Tibial nerve (tissue), 4 donors: Measurements from ENCODE around the gene CEP290.

Experiments used
- EP300 ChIP-seq, 2 donors: sonication (generic); formaldehyde crosslinking; IDR thresholded peaks; one replicate each; pipeline ENCODE4 v1.6.1; 2017; ENCODE audit warnings: antibody characterized with exemption in 2 of 2, mild to moderate bottlenecking in 1 of 2
- TF ChIP-seq, protein P1 (sequence below), 5 experiments: fragments of 200-600 bp in 3 of 5; fragments of 450-650 bp in 2 of 5; sonication (generic) in 3 of 5; IDR thresholded peaks; one replicate each; pipeline ENCODE4 v1.5.1; 2016 to 2019; ENCODE audit warnings: antibody characterized with exemption in 5 of 5, mild to moderate bottlenecking in 3 of 5, moderate library complexity in 2 of 5

DNA sequence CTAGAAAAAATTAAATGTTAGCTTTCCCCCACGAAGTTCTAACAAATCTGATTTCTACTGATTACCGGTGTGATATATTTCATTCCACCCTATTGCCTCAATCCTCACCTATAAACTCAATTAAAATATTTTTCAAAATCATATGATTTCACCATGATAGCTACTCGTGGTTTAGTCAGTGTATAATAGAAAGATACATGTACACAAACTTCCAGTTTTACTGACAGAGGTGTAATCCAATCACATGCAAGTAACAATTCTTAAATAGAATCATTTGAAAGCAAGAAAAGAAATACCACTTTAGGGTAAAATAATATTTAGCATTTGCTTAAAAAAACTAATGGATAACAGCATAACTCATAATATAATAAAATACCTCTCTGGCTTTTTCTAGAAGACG, 57.7 kb downstream of the CEP290 start:
- TF ChIP-seq, protein P1, sequence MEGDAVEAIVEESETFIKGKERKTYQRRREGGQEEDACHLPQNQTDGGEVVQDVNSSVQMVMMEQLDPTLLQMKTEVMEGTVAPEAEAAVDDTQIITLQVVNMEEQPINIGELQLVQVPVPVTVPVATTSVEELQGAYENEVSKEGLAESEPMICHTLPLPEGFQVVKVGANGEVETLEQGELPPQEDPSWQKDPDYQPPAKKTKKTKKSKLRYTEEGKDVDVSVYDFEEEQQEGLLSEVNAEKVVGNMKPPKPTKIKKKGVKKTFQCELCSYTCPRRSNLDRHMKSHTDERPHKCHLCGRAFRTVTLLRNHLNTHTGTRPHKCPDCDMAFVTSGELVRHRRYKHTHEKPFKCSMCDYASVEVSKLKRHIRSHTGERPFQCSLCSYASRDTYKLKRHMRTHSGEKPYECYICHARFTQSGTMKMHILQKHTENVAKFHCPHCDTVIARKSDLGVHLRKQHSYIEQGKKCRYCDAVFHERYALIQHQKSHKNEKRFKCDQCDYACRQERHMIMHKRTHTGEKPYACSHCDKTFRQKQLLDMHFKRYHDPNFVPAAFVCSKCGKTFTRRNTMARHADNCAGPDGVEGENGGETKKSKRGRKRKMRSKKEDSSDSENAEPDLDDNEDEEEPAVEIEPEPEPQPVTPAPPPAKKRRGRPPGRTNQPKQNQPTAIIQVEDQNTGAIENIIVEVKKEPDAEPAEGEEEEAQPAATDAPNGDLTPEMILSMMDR (IDR thresholded peaks at IDR 0.05): no peak
- TF ChIP-seq EP300 (IDR thresholded peaks at IDR 0.05): no peak
